ENCODE measurements around the gene ARID5A. TPM values are rescaled to one million over a fixed set of nuclear protein-coding genes. Genes with fewer than 3 reads are reported as not detected.
A peak's percentile ranks its signal among the peaks of the same experiment; 100 is the strongest.

The ARID5A gene
- total and polyA plus RNA-seq, 4 donors, result 12.5 to 61.9 (median 28.4) TPM

GRCh38 chr2:96546797-96547196 lies 10.2 kb downstream of the ARID5A start:
- H3K4me1 ChIP-seq (ENCODE audit: control insufficient read depth in 5 of 5, insufficient read depth in 5 of 5, low read length in 5 of 5), result peaks cover 0 to 14% (median 3%) of the 10 kb centered on the region in 5 donors
- H3K27ac ChIP-seq (ENCODE audit: low read depth in 1 of 2, low read length in 1 of 2), result no peak overlapping the region
- H3K4me3 ChIP-seq, result no peak overlapping the region
- WGBS, 2 donors, result 68 to 79% methylated on average over 8 of the region's 8 CpGs
- DNase-seq (no peak), ATAC-seq (ENCODE audit: insufficient read depth, low FRiP score) (no peak)
- peaks cover 0 to 2% (median 0%) of the 10 kb centered on the region in 4 donors for H3K9me3 ChIP-seq (ENCODE audit: control insufficient read depth in 4 of 4, insufficient read depth in 3 of 4, low read length in 3 of 4)
- no peak for TF ChIP-seq CTCF (IDR thresholded peaks at IDR 0.05; ENCODE audit: control extremely low read depth, extremely low read depth)
- H3K36me3 ChIP-seq (ENCODE audit: control insufficient read depth in 4 of 4, insufficient read depth in 4 of 4, low read length in 4 of 4), result peaks cover 0 to 53% (median 0%) of the 10 kb centered on the region in 4 donors
- H3K9ac ChIP-seq (ENCODE audit: insufficient read depth in 1 of 2, low read length in 2 of 2), result no peak overlapping the region
- H3K27me3 ChIP-seq (ENCODE audit: control insufficient read depth in 3 of 3, insufficient read depth in 3 of 3, low read length in 2 of 3), result no peaks in the 10 kb centered on the region

DNA sequence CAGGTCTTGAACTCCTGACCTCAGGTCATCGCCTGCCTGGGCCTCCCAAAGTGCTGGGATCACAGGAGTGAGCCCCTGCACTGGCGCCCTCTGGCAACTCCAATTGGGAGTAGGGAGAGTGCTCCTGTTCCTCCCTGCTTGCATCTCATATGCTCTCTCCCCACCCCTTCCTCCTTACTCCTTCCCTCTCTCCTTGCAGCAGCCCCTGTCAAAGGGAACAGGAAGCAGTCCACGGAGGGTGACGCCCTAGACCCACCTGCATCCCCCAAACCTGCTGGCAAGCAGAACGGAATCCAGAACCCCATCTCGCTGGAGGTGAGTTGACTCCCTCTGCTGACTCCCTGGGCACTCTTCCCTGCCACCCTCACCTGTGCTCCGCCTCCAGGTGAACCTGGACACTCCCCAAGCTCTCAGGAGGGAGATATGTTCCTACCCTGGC lies 10.7 kb downstream of the ARID5A start:
- Histone ChIP-seq H3K27me3 (ENCODE audit: control insufficient read depth in 3 of 3, insufficient read depth in 3 of 3, low read length in 2 of 3) (no peaks in the 10 kb centered on the region), H3K9me3 (ENCODE audit: control insufficient read depth in 4 of 4, insufficient read depth in 3 of 4, low read length in 3 of 4) (peaks cover 0 to 2% (median 0%) of the 10 kb centered on the region in 4 donors), H3K4me1 (ENCODE audit: control insufficient read depth in 5 of 5, insufficient read depth in 5 of 5, low read length in 5 of 5) (peaks cover 0 to 14% (median 3%) of the 10 kb centered on the region in 5 donors), H3K9ac (ENCODE audit: insufficient read depth in 1 of 2, low read length in 2 of 2) (no peak overlapping the region), H3K36me3 (ENCODE audit: control insufficient read depth in 4 of 4, insufficient read depth in 4 of 4, low read length in 4 of 4) (peaks cover 0 to 56% (median 0%) of the 10 kb centered on the region in 4 donors), H3K4me3 (no peak overlapping the region), H3K27ac (ENCODE audit: low read depth in 1 of 2, low read length in 1 of 2) (peak overlapping the region in 1 of 2 donors; percentile 6)
- no peak for ATAC-seq (ENCODE audit: insufficient read depth, low FRiP score)
- no peak for TF ChIP-seq CTCF (IDR thresholded peaks at IDR 0.05; ENCODE audit: control extremely low read depth, extremely low read depth)
- WGBS, 2 donors, result 82 to 87% methylated on average over 7 of the region's 7 CpGs
- DNase-seq, result no peak

GRCh38 chr2:96547731-96548171 lies 11.2 kb downstream of the ARID5A start:
- peaks cover 0 to 60% (median 0%) of the 10 kb centered on the region in 4 donors for H3K36me3 ChIP-seq (ENCODE audit: control insufficient read depth in 4 of 4, insufficient read depth in 4 of 4, low read length in 4 of 4)
- DNase-seq, result peak in 2 of 3 donors; percentile 57 to 59
- ATAC-seq (ENCODE audit: insufficient read depth, low FRiP score), result no peak
- peaks cover 0 to 2% (median 0%) of the 10 kb centered on the region in 4 donors for H3K9me3 ChIP-seq (ENCODE audit: control insufficient read depth in 4 of 4, insufficient read depth in 3 of 4, low read length in 3 of 4)
- no peak for TF ChIP-seq CTCF (IDR thresholded peaks at IDR 0.05; ENCODE audit: control extremely low read depth, extremely low read depth)
- peaks cover 0 to 14% (median 3%) of the 10 kb centered on the region in 5 donors for H3K4me1 ChIP-seq (ENCODE audit: control insufficient read depth in 5 of 5, insufficient read depth in 5 of 5, low read length in 5 of 5)
- 81 to 93% methylated on average over 6 of the region's 6 CpGs for WGBS, 2 donors
- no peak overlapping the region for H3K9ac ChIP-seq (ENCODE audit: insufficient read depth in 1 of 2, low read length in 2 of 2)
- no peaks in the 10 kb centered on the region for H3K27me3 ChIP-seq (ENCODE audit: control insufficient read depth in 3 of 3, insufficient read depth in 3 of 3, low read length in 2 of 3)
- no peak overlapping the region for H3K4me3 ChIP-seq
- H3K27ac ChIP-seq (ENCODE audit: low read depth in 1 of 2, low read length in 1 of 2), result no peak overlapping the region
